IPS-NIHi7 (cell line): ENCODE measurements around the gene BEST2.

ENCODE experiments used
- DNase-seq: peaks from one replicate; pipeline ENCODE4 v3.0.0; 2012; ENCODE audit warnings: mixed read lengths; ENCODE audit errors: extremely low spot score

Gene BEST2

DNA sequence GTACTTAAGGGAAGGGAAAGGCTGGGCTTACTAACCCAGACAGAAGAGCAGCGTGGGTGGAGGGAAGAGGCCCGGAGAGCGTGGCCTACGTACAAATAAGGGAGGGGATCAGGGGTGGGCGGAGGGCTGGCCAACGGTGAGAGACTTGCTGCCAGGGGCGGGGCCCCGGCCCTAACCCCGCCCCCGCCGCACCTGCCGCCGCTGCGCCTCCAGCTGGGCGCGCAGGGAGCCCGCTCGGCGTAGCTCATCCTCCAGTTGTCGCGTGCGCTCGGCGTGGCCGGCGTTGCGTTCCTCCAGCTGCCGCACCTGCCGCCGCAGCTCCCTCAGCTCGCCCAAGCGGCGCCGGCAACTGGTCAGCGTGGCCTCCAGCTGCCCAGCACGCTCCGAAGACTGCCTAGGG is 18.1 kb downstream of the BEST2 start:
- peak; percentile 89 for DNase-seq

DNA sequence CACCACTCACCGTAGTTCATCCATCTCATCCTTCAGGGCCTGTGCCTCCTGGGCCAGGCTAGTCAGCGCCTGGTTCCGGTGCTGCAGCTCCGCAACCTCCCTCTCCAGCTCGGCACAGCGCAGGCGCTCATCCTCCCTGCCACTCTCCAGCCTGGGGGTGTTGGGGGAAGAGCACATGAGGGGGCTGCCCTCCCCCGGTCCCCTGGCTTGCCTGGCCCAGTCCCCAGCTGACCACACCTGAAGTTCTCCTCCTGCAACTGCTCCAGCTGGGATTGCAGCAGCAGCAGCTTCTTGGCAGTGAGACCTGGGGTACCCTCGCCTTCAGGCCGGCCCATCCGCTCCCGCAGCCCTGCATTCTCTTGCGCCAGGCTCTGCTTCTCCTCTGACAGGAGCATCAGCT is 19.3 kb downstream of the BEST2 start:
- DNase-seq: no peak

DNA sequence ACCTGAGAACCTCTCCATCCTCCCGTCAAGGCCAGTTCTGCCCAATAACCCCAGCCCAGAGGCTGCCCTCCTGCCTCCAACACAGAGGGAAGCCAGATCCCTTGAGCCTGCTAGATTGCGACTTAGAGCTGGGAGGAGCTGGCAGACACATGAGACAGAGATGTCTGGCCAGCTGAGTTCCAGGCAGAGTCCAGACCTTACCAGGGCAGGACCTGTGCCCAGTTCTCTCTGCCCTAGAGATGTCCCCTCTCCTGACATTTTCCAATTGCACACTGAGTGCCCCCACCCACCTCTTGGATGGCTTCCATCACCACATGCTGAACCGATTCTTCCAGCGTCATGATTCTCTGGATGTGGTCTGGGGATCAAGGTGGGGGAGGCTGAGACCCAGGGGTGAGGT is 20.7 kb downstream of the BEST2 start:
- no peak for DNase-seq

DNA sequence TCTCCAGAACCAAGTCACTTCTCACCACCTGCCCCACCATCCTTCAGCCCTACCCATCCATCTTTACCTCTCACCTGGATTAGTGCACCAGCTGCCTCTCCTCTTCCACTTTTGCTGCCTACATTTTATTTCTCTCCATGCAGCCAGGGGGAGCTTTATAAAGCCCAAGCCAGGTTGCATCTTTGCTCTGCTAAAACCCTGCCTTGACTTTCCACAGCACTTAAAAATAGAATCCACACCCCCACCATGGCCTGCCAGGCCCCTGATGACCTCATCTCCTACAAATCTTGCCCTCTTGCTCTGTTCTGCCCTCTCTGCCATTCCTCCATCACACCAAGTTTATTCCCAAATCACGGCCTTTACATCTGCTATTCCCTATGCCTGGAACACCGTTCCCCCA is 22.0 kb downstream of the BEST2 start:
- DNase-seq: no peak

DNA sequence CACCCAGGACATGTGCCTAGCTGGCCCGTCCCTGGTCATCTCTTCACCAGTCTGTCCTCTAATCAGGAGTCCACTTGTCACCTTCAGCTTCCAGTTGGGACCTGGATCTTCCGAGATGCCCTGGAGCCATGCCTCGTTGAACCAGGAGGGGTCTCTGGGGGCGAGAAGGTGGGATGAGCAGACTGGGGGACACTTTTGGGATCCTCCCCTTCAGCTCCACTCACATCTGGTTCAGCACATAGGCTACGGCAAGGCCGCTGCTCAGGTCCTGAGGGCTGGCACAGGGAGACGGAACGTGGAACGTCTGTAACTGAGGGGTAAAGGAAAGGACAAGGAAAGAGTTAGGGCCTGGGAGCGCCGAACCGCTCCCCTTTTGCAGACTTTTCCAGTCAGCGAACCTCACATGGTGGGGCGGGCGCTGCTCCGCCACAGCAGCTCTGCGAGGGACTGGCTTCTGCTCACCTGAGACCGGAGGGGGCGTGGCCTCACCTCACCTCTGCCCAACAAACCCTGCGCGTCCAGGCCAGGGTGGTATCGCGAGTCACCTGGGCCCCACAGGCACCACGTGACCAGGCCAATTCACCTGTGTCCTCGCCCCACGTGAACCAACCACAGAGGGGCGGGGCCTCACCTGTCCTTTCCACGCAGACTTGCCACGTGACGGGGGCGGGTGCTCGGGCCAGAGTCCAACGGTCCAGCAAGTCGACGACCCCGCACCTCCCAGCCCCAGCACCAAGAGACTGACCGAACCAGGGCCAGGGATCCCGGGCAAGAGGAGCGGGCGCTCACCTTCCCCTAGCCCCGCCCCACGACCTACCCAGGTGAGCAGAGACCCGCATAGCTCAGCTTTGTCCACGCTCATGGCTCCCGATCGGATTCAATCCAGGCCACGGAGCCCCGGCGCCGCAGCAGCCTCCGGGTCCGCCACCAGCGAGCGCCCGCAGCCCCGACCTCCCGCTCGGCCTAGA is 23.3 kb downstream of the BEST2 start, which contains the start of gene HOOK2:
Gene HOOK2 (minus strand): TSS at position 965 of the 968 bp plus-strand sequence. CDS start 103 bp downstream, at position 862.
- DNase-seq: peak; percentile 85

DNA sequence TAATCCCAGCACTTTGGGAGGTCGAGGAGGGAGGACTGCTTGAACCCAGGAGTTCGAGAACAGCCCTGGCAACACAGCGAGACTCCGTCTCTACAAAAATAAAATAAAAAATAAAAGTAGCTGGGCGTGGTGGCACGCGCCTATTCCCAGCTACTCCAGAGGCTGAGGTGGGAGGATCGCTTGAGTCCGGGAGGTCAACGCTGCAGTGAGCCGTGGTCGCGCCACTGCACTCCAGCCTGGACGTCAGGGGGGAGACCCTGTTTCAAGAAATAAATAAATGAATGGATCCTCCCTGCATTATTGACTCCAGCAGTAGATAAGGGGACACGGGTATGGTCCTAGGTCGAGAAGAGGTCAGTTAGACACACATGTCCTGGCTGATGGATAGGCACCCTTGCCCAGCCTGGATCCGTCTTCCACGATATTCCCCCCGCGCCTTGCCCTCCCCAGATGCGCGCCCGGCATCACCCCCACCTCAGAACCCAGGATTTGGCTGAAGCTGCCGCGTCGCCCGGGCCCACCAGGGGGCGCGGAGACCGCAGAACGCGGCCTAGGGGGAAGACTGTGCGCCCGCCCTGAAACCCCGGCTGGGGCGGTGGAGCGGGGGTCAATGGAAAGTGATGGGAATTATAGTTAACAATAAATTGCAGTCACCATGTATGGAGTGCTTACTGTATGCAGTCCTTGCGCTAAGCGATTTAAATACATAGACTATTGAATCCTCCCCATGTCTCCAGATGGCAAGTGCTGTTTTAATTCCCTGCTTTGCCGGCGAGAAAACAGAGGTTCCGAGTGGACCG is 25.8 kb downstream of the BEST2 start:
- peak; percentile 74 for DNase-seq

DNA sequence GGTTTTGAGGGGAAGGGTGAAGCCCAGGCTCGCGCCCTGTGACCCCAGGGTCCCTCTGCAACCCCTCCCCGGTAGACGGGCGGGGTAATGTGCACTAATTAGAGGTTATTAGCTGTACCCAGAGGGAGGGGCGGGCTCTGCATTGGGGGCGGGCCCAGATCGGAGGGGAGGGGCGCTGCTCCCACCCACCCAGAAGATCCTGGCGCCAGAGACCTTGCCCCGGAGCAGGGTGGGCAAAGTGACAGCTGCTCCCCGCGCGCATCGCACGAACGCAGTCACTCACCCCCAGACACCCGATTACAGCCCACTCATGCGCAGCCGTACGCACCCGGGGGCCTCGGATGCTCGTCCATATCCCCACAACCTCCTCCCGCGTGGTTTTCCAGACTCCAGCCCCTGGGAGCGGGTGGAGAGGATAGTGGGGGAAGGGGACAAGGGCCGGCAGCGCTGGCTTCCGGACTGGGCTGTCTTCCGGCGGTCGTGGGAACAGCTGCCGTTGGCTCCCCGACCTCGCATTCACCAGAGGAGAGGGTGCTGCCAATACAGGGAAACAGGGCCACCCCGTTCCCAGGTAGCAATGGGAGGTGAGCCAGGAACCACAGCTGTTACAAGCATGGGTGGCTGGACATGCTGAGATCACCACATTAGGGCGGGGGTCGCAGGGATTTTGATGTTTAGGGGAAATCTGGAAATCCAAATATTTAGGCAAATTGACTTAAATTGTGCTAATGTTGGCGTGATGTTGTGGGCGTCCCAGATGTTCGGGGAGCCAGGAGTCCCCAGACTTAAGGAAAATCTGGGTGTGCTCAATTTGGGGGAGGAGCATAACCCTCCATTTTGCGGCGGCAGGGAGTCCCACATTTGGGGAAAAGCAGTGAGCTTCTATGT is 26.7 kb downstream of the BEST2 start:
- no peak for DNase-seq

DNA sequence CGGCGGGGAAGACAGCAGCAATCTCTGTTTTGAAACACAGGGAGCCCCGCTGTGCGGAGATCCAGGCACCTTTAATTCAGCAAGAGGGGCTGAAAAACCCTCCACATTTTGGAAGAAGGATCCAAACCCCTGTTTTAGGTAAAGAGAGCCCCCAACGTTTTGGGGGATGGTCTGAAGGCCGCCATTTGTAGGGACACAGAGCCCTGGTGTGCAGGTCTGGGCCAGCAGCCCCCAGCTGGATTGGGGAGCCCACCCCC is 27.2 kb downstream of the BEST2 start:
- no peak for DNase-seq

DNA sequence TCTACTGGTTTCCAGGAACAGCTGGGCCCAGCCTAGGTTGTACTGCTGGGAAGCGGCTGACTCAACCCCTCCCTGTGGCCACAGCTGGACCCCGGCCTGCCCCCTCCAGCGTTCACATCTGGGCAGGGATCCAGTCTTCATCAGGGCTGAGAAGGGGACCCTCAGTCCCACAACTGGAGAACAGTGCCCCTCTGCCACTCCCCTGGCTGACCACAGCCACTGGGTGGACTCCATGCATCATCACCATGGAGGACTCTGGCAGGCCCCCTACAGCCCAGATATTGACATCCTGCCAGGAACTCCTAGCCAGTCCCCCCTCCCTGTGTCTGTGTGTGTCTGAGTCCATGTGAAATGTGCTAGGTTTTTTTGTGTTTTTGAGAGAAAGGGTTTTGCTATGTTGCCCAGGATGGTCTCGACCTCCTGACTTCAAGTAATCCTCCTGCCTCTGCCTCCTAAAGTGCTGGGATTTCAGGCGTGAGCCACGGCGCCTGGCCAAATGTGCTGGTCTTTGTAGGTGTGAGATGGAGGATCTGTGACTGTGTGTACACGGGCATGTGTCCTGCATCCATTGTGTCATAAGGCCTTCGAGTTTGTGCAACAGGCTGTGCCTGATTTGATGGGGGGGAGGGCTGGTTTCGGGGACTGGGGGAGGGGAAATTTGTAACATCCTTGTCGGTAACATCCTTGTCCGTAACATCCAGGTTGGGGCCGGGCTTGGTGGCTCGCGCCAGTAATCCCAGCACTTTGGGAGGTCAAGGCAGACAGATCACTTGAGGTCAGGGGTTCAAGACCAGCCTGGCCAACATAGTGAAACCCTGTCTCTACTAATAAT is 27.8 kb downstream of the BEST2 start:
- DNase-seq: no peak

DNA sequence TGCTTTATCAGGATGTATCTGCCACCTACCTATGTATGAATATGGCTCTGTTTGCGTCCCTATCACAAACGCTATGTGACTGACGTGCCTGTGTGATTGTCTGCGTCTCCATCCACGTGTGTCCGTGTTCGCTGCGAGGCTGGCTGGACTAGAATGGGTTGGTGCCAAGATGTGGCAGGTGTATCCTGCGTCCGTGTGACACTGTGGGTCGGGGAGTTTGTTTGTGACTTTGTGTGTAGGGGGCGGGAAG is 30.5 kb downstream of the BEST2 start:
- no peak for DNase-seq

DNA sequence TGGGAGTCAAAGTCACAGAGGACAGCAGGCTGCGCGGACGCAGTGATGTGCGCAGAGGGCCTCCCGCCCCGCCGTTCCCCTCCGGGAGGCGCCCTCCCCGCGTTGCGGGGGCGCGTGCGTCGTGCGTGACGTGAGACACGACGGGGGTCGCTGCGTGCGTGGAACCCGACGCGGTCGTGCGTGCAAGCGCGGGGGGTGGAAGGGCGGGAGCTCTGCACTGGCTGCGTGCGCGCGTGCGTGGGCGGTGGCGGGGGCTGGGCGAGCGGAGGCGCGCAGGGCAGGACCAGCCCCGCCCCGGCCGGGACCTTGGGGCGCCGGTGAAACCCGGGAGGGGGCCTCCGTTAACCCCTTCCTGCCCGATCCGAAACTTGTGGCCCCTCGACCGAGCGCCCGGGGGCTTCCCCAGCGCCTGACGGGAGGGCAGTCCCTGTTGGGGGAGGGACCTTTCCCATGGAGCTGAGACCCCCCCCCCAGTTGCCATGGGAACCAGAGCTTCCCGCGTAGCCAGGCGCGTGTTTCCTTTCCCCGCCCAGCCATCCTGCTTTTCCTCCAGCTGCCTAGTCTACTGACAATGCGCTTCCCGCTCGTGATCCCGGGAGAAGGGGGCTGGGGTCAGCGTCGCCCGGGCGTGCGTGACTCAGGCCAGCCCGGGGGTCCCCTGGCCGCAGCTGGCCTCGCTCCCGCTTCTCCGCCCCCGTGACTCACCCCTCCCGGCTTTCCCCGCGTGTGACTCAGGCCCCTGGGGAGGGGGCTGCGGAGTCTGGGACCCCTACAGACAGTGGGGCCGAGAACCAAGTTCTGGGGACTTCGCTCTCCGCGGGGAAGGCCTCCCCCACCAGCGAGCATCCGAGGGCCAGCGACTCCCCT is 31.1 kb downstream of the BEST2 start:
- no peak for DNase-seq

DNA sequence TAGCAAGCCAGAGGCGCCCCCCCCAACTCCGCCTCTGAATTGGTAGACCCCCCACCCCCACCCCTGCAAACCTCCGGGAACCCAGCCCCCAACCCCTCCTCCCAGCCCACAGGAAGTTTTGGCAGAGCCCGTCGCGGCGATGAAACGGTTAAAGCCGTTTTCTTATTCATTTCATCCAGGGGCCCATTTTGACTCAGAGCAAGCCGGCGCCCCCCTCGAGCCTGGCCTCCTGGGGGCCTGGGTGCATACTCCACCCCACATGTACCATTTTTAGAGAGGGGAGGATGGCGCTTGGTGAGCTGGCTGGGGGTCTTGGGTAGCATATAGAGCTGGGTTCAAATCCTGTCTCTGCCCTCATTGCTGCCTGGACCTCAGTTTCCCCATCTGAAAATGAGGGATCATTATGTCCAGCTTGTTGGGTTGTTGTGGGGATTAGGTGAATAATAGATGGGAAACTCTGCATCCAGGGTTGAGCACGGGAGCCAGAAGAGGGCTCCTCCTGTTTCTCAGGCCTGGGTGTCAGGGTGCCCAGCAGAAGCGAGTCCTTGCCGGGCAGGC is 31.8 kb downstream of the BEST2 start:
- no peak for DNase-seq

DNA sequence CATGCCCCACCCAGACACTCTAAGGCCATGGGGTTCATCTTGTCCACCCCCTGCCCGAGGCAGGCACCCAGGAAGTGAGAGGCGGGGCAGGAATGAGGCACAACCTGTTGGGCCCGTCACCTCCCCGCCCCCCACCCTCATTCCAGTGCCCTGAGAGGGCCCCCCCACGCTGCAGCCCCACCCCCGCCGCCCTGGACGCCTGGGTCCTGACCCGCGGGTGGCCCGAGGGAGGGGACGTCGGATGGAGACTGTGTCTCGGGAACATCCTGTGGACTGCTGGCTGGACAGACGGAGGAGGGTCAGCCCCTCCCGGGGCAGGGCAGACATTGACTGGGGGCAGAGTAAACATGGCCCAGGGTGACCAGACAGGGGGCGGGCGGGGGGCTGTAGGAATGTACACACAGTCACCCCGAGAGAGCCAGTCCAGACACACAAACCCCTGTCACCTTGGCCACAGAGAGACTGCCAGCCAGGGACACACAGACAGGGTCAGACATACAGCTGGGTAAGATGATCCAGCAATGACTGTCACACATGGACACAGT is 32.3 kb downstream of the BEST2 start:
- no peak for DNase-seq

DNA sequence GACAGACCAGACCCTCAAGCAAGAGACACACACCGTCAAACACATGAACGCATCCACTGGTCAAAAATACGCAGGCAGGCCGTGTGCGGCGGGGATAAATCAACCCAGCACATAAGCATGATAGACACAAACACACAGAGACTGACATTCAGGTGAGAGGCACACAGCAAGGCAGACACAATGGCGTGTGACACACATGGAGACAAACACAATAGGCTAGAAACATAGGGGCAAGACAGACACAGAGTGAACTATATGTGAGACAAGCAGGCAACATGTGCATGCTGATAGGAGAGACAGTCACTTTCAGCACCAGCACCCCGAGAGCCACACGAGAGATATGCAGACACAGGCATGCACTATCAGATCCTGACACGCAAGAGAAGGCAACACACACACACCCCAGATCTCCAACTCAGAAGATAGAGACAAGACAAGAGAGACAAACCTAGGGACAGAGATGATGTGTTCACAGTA is 32.8 kb downstream of the BEST2 start:
- no peak for DNase-seq

DNA sequence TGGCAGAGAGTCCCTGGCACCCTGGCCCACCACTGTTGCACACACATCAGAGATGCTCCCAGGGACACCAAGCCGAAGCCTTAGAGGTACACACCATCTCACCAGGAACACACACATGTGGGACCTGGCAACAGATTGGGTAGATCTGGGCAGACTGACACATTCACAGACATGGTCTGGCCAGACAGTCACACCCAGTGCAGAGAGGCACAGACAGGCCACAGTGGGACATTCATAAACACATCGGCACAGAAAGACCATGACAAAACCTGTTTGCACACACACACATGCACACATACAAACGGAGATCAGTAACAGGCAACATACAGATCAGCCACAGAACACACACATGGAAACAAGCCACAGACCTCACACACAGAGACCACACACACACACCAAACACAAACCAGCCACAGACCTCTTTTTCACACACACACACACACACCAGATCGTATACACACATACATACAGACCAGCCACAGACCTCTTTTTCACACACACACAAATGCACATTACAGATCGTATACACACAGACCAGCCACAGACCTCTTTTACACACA is 33.4 kb downstream of the BEST2 start:
- DNase-seq: no peak

DNA sequence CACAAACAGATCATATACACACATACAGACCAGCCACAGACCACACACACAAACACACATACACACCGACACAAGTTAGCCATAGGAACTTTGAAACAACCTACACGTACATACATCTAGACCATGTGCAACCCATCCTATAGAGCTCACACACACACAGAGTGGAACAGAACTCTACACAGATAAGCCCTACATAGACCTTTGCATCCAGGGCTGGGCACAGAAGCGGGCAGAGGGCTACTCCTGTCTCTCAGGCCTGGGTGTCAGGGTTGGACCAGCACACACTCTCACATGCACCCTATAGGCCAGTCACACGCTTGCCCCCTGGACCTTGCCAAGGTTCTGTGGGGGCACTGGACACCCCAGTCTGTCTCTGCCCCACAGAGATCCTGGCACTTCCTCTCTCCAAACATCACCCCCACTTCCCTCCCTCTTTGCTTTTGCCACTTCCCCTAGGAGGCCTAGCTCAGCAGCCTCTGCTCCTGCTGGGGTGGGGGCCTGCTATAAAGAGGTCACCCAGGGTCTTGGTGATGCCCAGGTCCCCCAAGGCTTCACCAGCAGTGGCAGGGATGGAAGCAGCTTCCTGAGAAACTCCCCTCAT is 33.9 kb downstream of the BEST2 start:
- no peak for DNase-seq

DNA sequence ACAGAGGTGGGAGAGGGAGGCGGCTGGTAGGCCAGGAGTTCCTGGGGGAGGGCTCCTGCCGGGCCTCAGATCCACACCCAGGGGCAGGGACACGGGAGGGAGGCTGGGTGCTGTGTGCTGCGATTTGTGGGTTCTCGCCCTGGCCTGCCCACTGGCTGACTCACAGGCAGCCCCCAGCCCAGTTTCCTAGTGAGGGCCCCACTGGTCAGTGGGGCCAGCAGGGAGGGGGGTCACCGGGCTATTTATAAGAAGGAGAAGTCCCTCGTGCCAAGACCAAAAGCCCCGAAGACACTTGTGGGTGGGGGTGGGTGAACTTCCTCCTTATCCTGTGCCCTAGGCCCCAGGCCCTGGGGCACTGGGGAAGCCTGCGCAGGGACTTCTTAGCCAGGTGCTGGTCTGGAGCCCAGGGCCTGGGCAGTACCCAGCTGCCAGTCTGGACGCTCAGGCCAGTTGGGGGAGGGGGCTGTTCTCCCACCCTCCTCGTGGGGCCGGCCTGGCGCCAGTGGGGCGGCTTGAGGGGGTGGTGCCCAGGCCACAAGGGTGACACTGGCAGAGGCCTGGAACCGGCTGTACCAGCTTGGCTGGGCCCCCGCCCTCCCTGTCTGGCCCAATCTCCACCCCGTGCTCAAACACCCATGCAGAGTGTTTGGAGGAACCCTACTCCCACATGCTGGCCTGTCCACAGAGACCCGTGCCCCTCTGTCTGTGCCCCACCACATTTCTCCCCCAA is 34.7 kb downstream of the BEST2 start:
- DNase-seq: no peak

DNA sequence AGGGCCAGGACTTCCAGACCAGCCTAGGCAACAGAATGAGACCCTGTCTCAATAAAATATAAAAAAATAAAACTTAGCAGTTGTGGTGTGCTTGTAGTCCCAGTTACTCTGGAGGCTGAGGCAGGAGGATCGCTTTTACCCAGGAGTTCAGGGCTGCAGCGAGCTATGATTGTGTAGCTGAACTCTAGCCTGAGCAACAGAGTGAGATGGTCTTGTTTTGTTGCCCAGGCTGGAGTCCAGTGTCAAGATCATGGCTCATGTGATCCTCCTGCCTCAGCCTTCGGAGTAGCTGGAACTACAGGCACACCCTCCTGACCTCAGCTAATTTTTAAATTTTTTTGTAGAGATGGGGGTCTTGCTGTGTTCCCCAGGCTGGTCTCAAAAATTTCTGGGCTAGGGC is 35.4 kb downstream of the BEST2 start:
- no peak for DNase-seq
